Gastrocnemius medialis (tissue), 4 donors: ENCODE measurements around the gene SYMPK. TPM values are rescaled to one million over a fixed set of nuclear protein-coding genes. Genes with fewer than 3 reads are reported as not detected.
A peak's percentile ranks its signal among the peaks of the same experiment; 100 is the strongest.

ENCODE experiments used
- ATAC-seq, 2 donors: fragments of 150-250 bp; one replicate each; pipeline ENCODE4 v1.9.1; 2016
- DNase-seq, 2 donors: peaks; one replicate each; pipeline ENCODE4 v3.0.0-alpha.2; 2019
- H3K27ac ChIP-seq, 4 donors: fragments of 200-600 bp; sonication (generic); 1 replicate in 1 of 4; 2 replicates in 3 of 4; pipeline ENCODE4 v1.5.1; 2016 to 2018; ENCODE audit warnings: mild to moderate bottlenecking in 2 of 4, moderate library complexity in 1 of 4
- H3K27me3 ChIP-seq, 3 donors: fragments of 200-600 bp; sonication (generic) in 2 of 3; 1 replicate in 1 of 3; 2 replicates in 2 of 3; pipeline versions ENCODE4 v1.5.1 to v1.6.0; 2016 to 2019; ENCODE audit warnings: mild to moderate bottlenecking in 1 of 3, moderate library complexity in 1 of 3
- H3K36me3 ChIP-seq, 2 donors: fragments of 200-600 bp; sonication (generic) in 1 of 2; one replicate each; pipeline ENCODE4 v1.5.1; 2017 to 2018
- H3K4me1 ChIP-seq, 2 donors: fragments of 200-600 bp; sonication (generic) in 1 of 2; one replicate each; pipeline ENCODE4 v1.5.1; 2016 to 2017; ENCODE audit warnings: mild to moderate bottlenecking in 2 of 2
- H3K4me3 ChIP-seq, 4 donors: fragments of 200-600 bp; sonication (generic) in 3 of 4; 1 replicate in 1 of 4; 2 replicates in 3 of 4; pipeline ENCODE4 v1.5.1; 2016 to 2019; ENCODE audit warnings: mild to moderate bottlenecking in 2 of 4
- H3K9me3 ChIP-seq, 3 donors: fragments of 200-600 bp; sonication (generic) in 2 of 3; 1 replicate in 1 of 3; 2 replicates in 2 of 3; pipeline ENCODE4 v1.5.1; 2016 to 2019
- POLR2A ChIP-seq, 2 donors: fragments of 450-650 bp; IDR thresholded peaks; one replicate each; pipeline ENCODE4 v1.6.1; 2017; ENCODE audit warnings: antibody characterized with exemption in 2 of 2, mild to moderate bottlenecking in 2 of 2, moderate library complexity in 2 of 2
- in situ Hi-C, 4 donors: fragments of 200-750 bp; cut with MboI; loops; one replicate each; pipeline versions ENCODE4 v1.15.0 to v1.8.0; 2017; ENCODE audit warnings: low sequenced_read_pairs in 4 of 4
- intact Hi-C: fragments of 100-400 bp; cut with DNase I; formaldehyde crosslinking; loops from one replicate; pipeline ENCODE4 v1.15.1; 2023; ENCODE audit warnings: low total_unique reads
- total RNA-seq, 4 donors: library from RNA; depleted of rRNA; stranded (reverse); fragments of >200 nt; gene quantifications; one replicate each; pipeline versions ENCODE4 v1.1.0 to v1.2.3, GENCODE V29; 2016
- TF ChIP-seq, protein P1 (sequence below), 5 experiments: fragments of 450-650 bp in 3 of 5; fragments of 200-600 bp in 2 of 5; sonication (generic) in 2 of 5; IDR thresholded peaks in 4 of 5; conservative IDR thresholded peaks in 1 of 5; 1 replicate in 4 of 5; 2 replicates in 1 of 5; pipeline ENCODE4 v1.5.1; 2016 to 2019; ENCODE audit warnings: antibody characterized with exemption in 5 of 5, mild to moderate bottlenecking in 3 of 5, moderate library complexity in 3 of 5

The SYMPK gene
- total RNA-seq, 4 donors from 2014 or later = 14.1 to 64.6 (median 34.9) TPM

DNA sequence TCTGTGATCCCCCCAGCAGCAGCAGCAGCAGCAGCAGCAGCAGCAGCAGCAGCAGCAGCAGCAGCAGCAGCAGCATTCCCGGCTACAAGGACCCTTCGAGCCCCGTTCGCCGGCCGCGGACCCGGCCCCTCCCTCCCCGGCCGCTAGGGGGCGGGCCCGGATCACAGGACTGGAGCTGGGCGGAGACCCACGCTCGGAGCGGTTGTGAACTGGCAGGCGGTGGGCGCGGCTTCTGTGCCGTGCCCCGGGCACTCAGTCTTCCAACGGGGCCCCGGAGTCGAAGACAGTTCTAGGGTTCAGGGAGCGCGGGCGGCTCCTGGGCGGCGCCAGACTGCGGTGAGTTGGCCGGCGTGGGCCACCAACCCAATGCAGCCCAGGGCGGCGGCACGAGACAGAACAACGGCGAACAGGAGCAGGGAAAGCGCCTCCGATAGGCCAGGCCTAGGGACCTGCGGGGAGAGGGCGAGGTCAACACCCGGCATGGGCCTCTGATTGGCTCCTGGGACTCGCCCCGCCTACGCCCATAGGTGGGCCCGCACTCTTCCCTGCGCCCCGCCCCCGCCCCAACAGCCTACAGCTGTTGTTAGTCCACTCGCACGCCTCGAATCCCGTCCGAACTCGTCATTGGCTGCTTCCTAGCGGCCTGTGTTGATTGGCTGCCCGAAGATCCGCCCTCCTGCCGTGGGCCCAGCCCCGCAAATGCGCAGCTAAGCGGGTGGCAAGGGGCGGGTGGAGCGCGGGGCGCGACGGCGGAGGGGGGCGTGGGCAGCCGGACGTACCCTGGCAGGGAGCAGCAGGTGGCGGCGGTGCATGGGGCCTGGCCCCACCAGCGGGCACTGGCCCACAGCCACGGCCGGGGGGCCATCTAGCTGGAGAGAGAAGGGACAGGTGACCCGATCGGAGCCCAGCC is 92.5 kb downstream of the SYMPK start:
- Histone ChIP-seq H3K4me3 (peak overlapping the region; percentile 74 to 90 (median 82)), H3K9me3 (no peaks in the 10 kb centered on the region), H3K27ac (peak overlapping the region; percentile 95 to 99 (median 97)), H3K4me1 (peaks cover 16 to 29% of the 10 kb centered on the region in 2 donors), H3K27me3 (no peaks in the 10 kb centered on the region), H3K36me3 (peaks cover 0 to 17% of the 10 kb centered on the region in 2 donors)
- DNase-seq = peak; percentile 98 to 99
- TF ChIP-seq, protein P1, sequence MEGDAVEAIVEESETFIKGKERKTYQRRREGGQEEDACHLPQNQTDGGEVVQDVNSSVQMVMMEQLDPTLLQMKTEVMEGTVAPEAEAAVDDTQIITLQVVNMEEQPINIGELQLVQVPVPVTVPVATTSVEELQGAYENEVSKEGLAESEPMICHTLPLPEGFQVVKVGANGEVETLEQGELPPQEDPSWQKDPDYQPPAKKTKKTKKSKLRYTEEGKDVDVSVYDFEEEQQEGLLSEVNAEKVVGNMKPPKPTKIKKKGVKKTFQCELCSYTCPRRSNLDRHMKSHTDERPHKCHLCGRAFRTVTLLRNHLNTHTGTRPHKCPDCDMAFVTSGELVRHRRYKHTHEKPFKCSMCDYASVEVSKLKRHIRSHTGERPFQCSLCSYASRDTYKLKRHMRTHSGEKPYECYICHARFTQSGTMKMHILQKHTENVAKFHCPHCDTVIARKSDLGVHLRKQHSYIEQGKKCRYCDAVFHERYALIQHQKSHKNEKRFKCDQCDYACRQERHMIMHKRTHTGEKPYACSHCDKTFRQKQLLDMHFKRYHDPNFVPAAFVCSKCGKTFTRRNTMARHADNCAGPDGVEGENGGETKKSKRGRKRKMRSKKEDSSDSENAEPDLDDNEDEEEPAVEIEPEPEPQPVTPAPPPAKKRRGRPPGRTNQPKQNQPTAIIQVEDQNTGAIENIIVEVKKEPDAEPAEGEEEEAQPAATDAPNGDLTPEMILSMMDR (IDR thresholded peaks at IDR 0.05 in 4 of 5, conservative IDR thresholded peaks at IDR 0.05 in 1 of 5) = peak; percentile 98 to 99 (median 99)
- TF ChIP-seq POLR2A (IDR thresholded peaks at IDR 0.05) = peak; percentile 65 to 79
- in situ Hi-C loops (no loop called here), intact Hi-C loops (loop anchor here (1.0 to 2.0 kb wide), 4 partner anchors 12 to 92 kb away; partner anchors contain the start of genes DMPK, DMWD and SYMPK)
- peak; percentile 57 to 64 for ATAC-seq

- H3K4me1 ChIP-seq = peaks cover 19 to 36% of the 10 kb centered on the region in 2 donors
- peak overlapping the region; percentile 74 to 90 (median 82) for H3K4me3 ChIP-seq
- DNase-seq (peak; percentile 26 to 60), ATAC-seq (peak in 1 of 2 donors; percentile 13)
- in situ Hi-C loops = no loop called here
- H3K9me3 ChIP-seq = no peaks in the 10 kb centered on the region
- peak overlapping the region; percentile 95 to 99 (median 97) for H3K27ac ChIP-seq
- intact Hi-C loops = loop anchor here (1.0 to 5.0 kb wide), 9 partner anchors 12 to 1023 kb away; partner anchors contain the start of genes BCL3, DMPK, DMWD and FBXO46
- no peaks in the 10 kb centered on the region for H3K27me3 ChIP-seq
- H3K36me3 ChIP-seq = peaks cover 0 to 14% of the 10 kb centered on the region in 2 donors
- TF ChIP-seq POLR2A (IDR thresholded peaks at IDR 0.05) = no peak
- TF ChIP-seq, protein P1 (IDR thresholded peaks at IDR 0.05 in 4 of 5, conservative IDR thresholded peaks at IDR 0.05 in 1 of 5) = no peak
Observed at GRCh38 chr19:45769821-45770191, 93.1 kb downstream of the SYMPK start.

DNA sequence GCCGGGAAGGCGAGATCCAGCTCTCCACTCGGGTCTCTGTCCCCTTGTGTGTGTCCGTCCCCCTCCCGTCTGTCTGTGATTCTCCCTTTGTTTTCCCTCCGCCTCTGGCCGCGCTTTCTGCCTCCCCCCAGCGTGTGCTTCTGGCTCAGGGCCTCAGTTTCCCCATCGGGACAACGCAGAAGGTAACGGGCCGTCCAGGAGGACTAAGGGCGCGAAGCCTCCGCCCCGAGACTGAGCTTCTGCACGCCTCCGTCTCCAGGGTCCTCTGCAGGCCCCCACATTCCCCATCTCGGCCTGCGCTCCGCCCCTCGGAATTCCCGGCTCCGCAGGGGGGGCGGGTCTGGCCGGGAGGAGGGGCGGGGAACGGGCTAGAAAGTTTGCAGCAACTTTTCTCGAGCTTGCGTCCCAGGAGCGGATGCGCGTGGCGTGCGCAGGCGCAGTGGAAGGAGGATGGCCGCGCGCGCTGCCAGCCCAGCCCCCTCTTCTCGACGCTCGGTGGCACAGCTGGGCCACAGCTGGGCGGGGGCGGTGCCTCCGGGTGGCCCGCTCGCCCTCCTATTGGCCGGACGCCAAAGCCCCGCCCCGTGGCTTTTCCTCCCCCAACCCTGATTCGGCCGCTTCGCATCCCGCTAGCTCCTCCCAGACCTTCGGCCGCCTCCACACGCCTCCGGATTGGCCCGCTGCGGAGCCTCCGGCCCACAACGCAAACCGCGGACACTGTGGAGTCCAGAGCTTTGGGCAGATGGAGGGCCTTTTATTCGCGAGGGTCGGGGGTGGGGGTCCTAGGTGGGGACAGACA is 93.8 kb downstream of the SYMPK start, which contains the start of gene SIX5:
SIX5 (minus strand) TSS at position 269 of the 799 bp plus-strand sequence. CDS start 408 bp downstream, outside the sequence.
- intact Hi-C loops = loop anchor here (1.0 to 5.0 kb wide), 5 partner anchors 37 to 1022 kb away; partner anchors contain the start of genes BCL3, FBXO46, IRF2BP1 and MEIOSIN

DNA sequence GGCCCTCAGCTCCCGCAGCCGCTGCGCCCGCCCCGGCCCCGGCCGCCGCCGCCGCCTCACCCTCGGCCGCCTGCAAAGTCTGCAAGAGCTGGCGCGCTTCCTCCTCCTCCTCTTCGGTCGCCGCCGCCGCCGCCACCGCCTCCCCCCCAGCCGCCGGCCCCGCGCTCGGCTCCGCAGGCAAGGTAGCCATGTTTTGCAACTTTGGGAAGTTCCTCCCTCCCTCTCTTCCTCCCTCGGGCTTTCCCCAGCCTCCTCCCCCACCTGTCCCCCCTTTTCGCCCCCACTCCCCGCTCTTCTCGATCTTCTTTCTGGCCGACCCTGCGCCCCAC is 94.3 kb downstream of the SYMPK start:
- TF ChIP-seq, protein P1 (IDR thresholded peaks at IDR 0.05 in 4 of 5, conservative IDR thresholded peaks at IDR 0.05 in 1 of 5) = no peak
- no peak for TF ChIP-seq POLR2A (IDR thresholded peaks at IDR 0.05)
- in situ Hi-C loops = no loop called here
- intact Hi-C loops = loop anchor here (2.0 to 5.0 kb wide), 4 partner anchors 36 to 1021 kb away; partner anchors contain the start of genes BCL3, FBXO46, IRF2BP1 and MEIOSIN
- H3K27me3 ChIP-seq = no peaks in the 10 kb centered on the region
- H3K36me3 ChIP-seq = peaks cover 0 to 9% of the 10 kb centered on the region in 2 donors
- ATAC-seq (peak in 1 of 2 donors; percentile 4), DNase-seq (no peak)
- no peaks in the 10 kb centered on the region for H3K9me3 ChIP-seq
- H3K27ac ChIP-seq = peak overlapping the region; percentile 95 to 99 (median 97)
- peak overlapping the region; percentile 74 to 90 (median 82) for H3K4me3 ChIP-seq
- H3K4me1 ChIP-seq = peaks cover 28 to 48% of the 10 kb centered on the region in 2 donors

More for the DNA sequence above, 93.8 kb downstream of the SYMPK start, which contains the start of gene SIX5:
- ATAC-seq (peak; percentile 44 to 55), DNase-seq (peak; percentile 96 to 97)
- Histone ChIP-seq H3K4me1 (peaks cover 25 to 42% of the 10 kb centered on the region in 2 donors), H3K36me3 (peaks cover 0 to 9% of the 10 kb centered on the region in 2 donors), H3K27ac (peak within 1 kb of the TSS; percentile 95 to 99 (median 97)), H3K27me3 (no peaks in the 10 kb centered on the region), H3K9me3 (no peaks in the 10 kb centered on the region), H3K4me3 (peak within 1 kb of the TSS; percentile 74 to 90 (median 82))
- TF ChIP-seq, protein P1 (IDR thresholded peaks at IDR 0.05 in 4 of 5, conservative IDR thresholded peaks at IDR 0.05 in 1 of 5) = no peak
- peak; percentile 60 to 75 for TF ChIP-seq POLR2A (IDR thresholded peaks at IDR 0.05)
- in situ Hi-C loops = no loop called here
